PC-3 (cell line): ENCODE results near the gene CBL.

Experiments used
- EZH2 ChIP-seq: fragments of 300-600 bp; sonication (generic); IDR thresholded peaks from one replicate; pipeline ENCODE4 v1.6.1; 2017; ENCODE audit warnings: antibody characterized with exemption, mild to moderate bottlenecking, low read length; ENCODE audit not compliant: unreplicated experiment
- EZH2phosphoT487 ChIP-seq: fragments of 300-600 bp; sonication (generic); IDR thresholded peaks from 2 replicates; pipeline ENCODE4 v1.6.1; 2018; ENCODE audit warnings: mild to moderate bottlenecking, antibody characterized with exemption, low read length, borderline replicate concordance
- TF ChIP-seq, protein P1 (sequence below): fragments of 300-600 bp; sonication (generic); conservative IDR thresholded peaks from 2 replicates; pipeline ENCODE4 v1.5.1; 2017; ENCODE audit warnings: antibody characterized with exemption, low read depth, mild to moderate bottlenecking, low read length

DNA sequence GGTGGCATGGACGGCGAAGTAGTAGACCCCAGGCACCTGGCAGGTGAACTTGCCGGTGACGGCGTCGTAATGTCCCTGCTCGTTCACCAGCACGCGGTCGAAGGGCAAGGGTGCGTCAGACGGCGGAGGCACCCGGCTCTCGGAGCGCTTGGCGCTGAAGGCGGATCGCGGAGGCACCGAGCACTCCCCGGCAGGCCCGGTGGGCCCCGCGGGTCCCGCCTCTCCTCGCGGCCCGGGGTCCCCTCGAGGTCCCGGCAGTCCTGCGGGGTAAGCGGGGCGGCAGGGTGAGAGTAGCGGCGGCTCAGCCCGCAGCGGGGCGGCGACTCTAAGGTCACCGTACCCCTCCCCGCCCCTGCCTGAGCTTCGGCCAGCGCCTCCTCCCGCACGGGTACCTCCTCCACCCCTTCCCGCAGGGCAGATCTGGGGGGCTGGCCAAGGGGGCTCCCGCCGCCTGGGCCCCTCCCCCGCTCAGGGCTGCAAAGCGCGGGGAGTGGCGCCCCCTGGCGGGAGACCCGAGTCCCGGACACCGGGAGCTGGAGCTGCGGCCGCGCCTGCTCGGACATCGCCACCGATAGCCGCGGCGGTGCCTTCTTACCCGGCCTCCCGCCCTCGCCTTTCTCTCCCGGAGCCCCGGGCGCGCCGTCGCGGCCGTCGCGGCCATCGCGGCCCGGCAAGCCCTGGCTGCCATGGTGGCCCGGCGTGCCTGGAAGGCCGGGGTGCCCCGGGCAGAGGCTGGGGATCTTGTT is 133.6 kb downstream of the CBL start:
- TF ChIP-seq, protein P1, sequence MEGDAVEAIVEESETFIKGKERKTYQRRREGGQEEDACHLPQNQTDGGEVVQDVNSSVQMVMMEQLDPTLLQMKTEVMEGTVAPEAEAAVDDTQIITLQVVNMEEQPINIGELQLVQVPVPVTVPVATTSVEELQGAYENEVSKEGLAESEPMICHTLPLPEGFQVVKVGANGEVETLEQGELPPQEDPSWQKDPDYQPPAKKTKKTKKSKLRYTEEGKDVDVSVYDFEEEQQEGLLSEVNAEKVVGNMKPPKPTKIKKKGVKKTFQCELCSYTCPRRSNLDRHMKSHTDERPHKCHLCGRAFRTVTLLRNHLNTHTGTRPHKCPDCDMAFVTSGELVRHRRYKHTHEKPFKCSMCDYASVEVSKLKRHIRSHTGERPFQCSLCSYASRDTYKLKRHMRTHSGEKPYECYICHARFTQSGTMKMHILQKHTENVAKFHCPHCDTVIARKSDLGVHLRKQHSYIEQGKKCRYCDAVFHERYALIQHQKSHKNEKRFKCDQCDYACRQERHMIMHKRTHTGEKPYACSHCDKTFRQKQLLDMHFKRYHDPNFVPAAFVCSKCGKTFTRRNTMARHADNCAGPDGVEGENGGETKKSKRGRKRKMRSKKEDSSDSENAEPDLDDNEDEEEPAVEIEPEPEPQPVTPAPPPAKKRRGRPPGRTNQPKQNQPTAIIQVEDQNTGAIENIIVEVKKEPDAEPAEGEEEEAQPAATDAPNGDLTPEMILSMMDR, result peak; percentile 89
- no peak for TF ChIP-seq EZH2
- TF ChIP-seq EZH2phosphoT487, result no peak
